ENCODE data around the gene POLD2.

Gene POLD2

DNA sequence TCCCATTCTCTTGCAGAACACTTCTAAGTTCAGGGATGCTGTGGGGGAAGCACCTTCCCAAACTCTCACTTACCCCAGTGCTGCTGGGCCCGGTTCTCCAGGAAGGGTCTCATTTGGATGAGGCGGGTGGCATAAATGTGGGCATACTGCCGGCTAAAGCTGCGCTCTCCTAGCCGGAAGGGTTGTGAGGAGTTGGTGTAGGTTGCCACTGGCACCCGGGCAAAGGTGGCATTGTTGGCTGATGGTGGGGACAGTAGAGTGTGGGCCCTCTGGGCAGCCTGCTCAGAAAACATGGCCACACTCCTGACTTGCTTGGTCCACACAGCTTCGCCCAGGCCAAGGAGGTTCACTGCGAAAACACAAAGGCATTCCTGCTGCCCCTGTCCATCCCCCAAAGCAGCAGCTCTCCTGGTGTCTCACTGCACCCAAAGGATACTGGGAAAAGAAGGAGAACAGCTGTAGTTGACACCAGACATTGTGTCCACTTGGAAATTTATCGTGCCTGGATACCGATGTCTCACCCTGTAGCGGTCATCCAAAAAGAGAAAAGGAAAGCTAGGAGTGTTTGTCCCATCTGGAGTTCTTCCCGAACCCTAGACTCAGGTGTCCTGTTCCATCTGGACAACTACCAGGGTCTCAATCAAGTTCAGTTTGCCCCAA, 1.5 kb downstream of the POLD2 start:
- no peak for DNase-seq (ENCODE audit: low spot score)
- TF ChIP-seq, protein P1, sequence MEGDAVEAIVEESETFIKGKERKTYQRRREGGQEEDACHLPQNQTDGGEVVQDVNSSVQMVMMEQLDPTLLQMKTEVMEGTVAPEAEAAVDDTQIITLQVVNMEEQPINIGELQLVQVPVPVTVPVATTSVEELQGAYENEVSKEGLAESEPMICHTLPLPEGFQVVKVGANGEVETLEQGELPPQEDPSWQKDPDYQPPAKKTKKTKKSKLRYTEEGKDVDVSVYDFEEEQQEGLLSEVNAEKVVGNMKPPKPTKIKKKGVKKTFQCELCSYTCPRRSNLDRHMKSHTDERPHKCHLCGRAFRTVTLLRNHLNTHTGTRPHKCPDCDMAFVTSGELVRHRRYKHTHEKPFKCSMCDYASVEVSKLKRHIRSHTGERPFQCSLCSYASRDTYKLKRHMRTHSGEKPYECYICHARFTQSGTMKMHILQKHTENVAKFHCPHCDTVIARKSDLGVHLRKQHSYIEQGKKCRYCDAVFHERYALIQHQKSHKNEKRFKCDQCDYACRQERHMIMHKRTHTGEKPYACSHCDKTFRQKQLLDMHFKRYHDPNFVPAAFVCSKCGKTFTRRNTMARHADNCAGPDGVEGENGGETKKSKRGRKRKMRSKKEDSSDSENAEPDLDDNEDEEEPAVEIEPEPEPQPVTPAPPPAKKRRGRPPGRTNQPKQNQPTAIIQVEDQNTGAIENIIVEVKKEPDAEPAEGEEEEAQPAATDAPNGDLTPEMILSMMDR (IDR thresholded peaks at IDR 0.05; ENCODE audit: borderline replicate concordance, control extremely low read depth, extremely low read depth, insufficient read depth, missing control alignments), result no peak
- in situ Hi-C loops (cut with MboI; ENCODE audit: low sequenced_read_pairs, unreplicated experiment), result no loop called here

DNA sequence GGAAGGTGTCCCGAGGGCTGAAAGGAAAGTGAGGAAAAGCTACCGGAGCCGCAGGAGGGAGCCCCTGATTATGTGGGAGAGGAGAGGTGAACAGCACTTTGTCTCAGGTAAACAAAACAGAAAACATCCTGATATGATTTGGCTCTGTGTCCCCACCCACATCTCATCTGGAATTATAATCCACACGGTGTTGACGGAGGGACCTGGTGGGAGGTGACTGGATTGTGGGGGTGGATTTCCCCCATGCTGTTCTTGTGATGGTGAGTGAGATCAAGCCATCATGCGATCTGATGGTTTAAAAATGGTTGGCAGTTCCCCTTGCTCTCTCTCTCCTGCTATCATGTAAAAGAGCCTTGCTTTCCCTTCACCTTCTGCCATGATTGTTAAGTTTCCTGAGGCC, 3.0 kb downstream of the POLD2 start:
- in situ Hi-C loops (cut with MboI; ENCODE audit: low sequenced_read_pairs, unreplicated experiment), result no loop called here
- TF ChIP-seq, protein P1 (IDR thresholded peaks at IDR 0.05; ENCODE audit: borderline replicate concordance, control extremely low read depth, extremely low read depth, insufficient read depth, missing control alignments), result no peak
- DNase-seq (ENCODE audit: low spot score), result no peak

DNA sequence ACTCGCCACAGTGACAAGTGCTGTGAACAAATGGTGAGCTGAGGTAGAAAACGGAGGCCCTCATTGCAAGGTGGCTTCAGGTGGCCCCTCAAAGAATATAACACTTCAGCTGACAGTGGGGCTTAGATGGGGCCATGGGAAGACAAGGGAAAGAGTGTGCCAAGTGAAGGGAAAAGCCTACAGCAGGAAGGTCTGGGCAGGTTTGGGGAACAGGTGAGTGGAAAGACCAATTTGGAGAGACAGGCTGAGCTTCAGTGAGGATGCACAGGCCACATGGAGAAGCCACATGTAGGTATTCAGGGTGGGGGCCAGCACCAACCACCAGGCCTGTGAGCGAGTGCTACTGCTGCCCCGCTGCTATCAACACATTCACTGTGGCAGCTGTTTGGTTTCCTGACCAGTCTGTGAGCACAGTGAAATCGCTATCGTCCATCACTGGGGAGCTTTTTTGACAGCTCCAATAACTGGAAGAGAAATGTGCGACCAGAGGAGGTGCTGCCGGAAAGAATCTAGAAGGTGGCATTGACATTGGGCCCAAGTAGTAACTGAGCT, 3.4 kb downstream of the POLD2 start:
- DNase-seq (ENCODE audit: low spot score), result no peak
- in situ Hi-C loops (cut with MboI; ENCODE audit: low sequenced_read_pairs, unreplicated experiment), result no loop called here
- TF ChIP-seq, protein P1 (IDR thresholded peaks at IDR 0.05; ENCODE audit: borderline replicate concordance, control extremely low read depth, extremely low read depth, insufficient read depth, missing control alignments), result no peak

DNA sequence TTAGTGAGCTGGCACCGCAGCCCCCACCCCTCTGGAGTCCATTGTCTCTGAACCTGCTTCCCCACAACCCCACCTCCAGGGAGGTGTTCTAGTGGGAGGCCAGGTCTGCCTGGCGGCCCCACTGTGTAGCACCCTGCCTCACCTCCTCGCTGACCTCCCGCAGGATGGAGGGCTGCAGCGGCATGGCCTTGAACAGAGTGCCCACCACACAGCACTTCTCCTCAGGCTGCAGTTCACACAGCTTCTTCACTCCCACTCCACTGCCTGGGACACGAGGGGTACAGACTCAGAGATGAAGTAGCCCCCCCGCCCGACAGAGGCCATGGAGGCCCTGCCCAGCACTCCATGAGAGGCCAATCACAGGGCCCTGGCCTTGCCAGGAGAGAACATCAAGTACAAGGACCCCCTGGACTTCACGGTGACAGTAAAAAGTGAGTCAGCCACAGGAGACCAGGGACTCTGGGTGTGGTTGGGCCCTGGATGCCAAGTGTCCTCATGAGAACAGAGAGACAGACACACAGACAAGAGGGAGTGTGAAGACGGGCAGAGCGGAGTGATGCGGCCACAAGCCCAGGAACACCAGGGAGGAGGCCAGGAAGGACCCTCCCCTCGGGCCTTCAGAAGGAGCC, 5.4 kb downstream of the POLD2 start:
- DNase-seq (ENCODE audit: low spot score), result no peak
- in situ Hi-C loops (cut with MboI; ENCODE audit: low sequenced_read_pairs, unreplicated experiment), result no loop called here
- TF ChIP-seq, protein P1 (IDR thresholded peaks at IDR 0.05; ENCODE audit: borderline replicate concordance, control extremely low read depth, extremely low read depth, insufficient read depth, missing control alignments), result no peak

DNA sequence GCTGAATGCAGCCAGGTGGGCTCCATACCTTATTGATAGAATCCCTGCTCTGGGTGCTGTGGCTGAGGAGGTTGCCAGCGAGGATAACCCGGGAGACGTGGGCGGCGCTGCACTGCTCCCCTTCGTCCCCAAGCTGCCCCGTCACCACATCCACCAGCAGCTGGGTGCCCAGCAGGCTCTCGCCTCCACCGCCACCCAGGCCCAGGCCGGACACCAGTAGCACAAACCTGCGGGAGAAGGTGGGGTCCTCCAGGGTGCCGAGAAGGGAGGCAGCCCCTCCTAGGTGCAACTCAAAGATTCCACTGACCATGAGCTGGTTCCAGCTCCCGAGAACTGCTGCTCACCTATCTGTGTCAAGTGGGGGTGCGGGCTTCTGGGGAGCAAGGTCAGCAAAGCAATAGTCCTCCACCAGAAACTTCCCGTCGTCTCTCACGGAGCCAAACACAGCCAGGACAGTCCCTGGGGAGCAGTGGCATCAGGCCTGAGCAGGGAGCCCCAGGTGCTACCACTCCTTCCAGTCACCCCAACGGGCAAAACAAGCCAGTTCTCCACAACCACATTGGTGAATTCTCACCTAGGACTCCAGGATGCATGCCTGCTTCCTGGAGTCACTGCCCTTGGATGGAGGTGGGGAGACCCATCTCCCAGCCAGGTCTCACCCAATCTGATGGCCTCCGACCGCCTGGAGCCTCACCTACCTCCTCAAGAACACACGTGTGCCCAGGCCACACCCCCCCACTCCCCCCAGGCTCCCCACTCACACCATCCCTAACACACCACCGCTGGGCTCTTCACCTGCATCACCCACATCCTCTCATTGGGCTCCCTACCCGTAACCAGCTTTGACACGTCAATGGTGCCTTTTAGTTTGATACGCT, 6.3 kb downstream of the POLD2 start:
- in situ Hi-C loops (cut with MboI; ENCODE audit: low sequenced_read_pairs, unreplicated experiment), result no loop called here
- no peak for DNase-seq (ENCODE audit: low spot score)
- TF ChIP-seq, protein P1 (IDR thresholded peaks at IDR 0.05; ENCODE audit: borderline replicate concordance, control extremely low read depth, extremely low read depth, insufficient read depth, missing control alignments), result no peak

DNA sequence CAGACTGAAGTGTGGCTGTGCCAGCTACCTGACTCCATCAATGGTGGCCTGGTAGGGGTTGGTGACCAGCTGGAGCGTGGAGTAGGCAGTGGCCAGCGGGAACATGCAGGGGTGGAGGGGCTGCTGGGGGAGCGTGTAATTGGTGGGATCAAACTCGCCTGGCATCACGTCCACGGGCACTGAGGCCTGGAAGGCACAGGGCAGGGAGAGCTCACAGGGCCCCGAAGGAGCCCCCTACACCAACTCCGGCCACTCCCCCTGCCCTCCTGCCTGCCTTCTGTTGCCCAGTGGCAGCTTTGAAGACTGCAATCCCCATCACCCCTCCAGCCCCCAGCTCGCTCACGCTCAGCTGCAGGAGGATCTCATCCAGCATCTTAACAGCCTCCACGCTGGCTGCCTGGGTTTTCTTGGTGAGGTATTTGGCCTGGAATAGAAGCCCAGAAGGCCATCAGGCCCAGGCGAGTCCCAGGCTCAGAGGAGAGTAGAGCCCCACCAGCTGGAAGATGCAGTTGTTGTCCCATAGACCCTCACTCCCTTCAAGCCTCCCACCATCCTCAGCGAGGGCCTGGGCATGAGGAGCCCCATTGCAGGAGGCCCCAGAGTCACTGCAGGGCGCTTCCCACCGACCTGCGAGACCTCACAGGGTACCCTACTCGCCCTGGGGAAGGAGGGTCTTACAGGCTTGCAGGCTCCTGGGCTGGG, 7.1 kb downstream of the POLD2 start:
- TF ChIP-seq, protein P1 (IDR thresholded peaks at IDR 0.05; ENCODE audit: borderline replicate concordance, control extremely low read depth, extremely low read depth, insufficient read depth, missing control alignments), result no peak
- DNase-seq (ENCODE audit: low spot score), result no peak
- in situ Hi-C loops (cut with MboI; ENCODE audit: low sequenced_read_pairs, unreplicated experiment), result no loop called here
